SKM-1 treated with dmso at 0.1 percent for 144 hours (cell line): Measurements from ENCODE around the gene KRT80.

Experiments used
- DNase-seq: peaks from one replicate; lab custom pipeline; 2025; ENCODE audit not compliant: unreplicated experiment; lab: John Stamatoyannopoulos, UW

The KRT80 gene

DNA sequence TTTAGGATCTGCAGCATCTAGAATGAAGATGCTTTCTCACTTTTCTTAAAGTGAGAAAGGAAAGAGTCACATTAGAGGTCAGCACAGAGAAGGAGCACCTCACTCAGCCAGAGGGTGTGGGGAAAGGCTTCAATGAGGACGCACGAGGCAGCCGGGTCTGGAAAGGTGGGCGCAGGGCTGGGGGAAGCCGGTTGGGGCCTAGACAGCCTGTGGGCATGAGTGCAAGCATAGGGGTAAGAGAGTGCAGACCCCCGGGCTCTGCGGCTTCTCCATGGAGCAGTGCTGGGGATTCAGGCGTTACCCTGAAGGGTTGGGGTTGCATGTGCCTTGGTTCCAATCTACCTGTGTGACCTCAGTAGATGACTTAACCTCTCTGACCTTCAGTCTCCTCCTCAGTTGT is 49.9 kb downstream of the KRT80 start:
- no peak for DNase-seq

DNA sequence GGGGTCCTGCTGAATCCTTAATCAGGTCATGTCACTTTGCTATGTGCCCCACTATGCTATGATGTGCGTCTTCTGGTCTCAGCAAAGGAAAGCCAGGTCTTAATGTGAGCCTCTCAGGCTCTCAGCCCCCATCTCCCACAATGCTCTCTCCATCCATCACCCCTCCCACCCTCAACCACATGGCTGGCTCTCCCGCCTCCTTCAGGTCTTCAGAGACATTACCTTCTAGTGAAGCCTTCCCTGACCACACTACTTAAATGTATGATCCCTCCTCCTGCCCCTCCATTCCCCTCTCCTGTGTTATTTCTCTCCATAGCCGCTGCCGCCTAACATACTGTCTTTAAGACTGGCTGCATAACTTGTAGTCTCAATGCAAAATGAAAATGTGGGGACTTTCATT is 50.5 kb downstream of the KRT80 start:
- DNase-seq: no peak

DNA sequence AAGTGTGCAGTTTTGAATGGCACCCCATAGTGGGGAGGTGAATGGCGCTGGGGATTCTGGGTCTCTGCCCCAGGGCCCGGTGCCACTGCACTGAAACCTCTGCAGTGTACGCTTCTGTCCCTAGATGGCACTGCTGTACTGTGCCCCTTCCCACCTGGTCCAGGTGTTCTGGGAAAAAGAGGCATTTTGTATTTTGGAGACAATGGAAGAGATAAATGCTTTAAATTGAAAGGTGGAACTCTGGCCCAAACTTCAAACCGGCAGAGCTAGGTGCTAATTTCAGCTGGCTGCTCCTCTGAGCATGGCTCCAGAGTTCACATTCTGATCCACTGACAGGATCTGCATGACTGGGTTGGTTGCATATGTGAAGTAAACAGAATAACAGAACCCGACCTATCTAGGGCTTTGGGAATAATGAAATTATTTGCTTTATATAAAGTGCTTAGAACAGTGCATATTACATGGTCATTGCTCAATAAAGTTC is 52.2 kb downstream of the KRT80 start:
- DNase-seq: no peak

DNA sequence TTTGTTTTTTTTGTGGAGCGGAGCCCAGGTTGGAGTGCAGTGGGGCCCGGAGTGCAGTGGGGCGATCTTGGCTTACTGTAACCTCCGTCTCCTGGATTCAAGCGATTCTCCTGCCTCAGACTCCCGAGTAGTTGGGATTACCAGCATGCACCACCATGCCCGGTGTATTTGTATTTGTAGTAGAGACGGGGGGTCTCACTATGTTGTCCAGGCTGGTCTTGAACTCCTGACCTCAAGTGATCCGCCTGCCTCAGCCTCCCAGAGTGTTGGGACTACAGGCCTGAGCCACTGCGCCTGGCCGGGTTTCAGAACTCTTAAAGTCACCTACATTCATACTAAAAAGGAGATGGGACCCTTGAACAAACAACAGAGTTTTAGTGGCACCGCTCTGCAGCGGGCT is 52.7 kb downstream of the KRT80 start:
- DNase-seq: no peak

DNA sequence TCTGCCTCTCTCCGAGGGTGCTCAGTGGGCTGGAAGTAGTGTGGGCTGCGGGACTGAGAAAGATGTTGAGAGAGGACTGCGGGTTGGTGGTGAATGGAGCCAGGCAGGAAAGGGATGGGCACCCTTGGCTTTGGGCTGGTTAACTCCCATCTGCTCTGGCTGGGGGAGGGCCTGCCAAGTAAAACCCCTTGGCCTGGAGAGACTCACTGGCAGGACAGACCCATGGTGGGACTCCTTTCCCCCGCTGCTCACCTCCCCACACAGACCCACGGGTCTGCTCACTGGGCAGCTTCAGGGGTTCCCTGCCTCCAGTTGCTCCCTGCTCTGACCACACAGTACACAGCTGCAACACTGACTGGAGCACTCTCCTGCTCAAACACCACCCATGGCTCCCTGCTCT is 54.1 kb downstream of the KRT80 start:
- no peak for DNase-seq

DNA sequence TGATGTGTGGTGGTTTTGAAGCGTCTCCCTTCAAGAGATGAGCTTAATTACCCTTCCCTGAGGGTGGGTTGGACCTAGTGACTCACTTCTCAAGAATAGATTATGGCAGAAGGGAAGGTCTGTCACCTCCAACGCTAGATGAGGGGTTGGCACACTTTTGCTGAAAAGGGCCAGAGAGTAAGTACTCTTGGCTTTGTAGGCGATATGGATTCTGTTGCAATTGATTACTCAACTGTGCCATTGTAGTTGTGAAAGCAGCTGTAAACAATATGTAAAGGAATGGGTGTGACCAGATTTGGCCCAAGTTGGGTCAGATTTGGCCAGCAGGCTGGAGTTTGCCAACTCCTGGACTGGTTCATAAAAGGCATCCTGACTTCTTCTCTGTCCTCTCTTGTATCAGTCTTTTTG is 59.1 kb downstream of the KRT80 start:
- DNase-seq: no peak

DNA sequence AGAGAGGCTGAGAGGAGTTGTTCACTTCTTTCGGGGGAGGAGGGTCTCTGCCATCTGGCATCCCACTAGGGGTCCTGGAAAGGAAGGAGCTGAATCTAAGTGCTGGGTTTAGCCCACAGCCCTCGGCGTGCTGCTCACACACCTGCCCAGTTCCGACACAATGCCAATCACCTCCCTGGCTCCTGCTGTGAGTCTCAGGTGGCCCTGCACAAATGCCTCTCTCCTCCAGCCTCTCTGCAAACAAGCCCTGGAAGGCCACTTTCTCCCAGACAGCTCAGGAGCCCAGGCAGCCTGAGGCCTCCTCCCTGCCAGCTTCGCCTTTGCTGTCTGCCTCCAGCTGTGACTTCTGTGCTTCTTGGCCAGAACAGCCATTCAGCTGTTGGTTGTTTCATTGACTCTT is 61.1 kb downstream of the KRT80 start:
- no peak for DNase-seq

DNA sequence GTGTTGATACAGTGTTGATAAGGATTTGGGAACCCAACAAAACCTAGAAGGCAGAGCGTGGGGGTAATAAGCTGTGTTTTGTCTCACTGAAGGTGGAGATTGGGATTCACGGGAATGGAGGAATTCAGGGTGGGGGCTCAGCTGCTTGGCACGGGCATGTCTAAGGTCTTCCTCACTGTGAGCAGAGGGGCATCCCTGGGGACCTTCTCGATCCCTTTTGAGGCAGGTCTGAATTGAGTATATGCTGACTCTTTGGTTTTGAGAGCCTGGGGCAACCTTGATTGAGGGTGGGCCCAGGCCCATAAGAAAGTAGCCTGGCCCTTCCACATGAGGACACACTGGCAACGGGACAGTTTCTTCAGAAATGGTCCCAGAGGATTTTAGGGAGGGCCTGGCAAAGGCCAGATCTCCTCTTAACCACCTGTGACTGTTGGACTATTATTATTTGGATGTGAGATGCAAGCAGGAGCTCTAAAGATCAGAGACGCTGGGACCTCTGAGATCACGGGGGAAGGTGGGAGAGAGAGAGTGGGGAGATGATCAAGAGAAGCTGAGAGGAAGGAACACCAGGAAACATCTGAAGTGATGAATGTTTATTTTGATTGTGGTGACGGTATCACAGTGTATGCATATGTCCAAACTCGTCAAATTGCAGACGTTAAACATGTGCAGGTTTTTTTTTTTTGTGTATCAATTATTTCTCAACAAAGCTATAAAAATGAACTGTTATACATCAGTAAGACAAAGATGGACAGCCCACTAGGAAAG is 63.9 kb downstream of the KRT80 start:
- no peak for DNase-seq

DNA sequence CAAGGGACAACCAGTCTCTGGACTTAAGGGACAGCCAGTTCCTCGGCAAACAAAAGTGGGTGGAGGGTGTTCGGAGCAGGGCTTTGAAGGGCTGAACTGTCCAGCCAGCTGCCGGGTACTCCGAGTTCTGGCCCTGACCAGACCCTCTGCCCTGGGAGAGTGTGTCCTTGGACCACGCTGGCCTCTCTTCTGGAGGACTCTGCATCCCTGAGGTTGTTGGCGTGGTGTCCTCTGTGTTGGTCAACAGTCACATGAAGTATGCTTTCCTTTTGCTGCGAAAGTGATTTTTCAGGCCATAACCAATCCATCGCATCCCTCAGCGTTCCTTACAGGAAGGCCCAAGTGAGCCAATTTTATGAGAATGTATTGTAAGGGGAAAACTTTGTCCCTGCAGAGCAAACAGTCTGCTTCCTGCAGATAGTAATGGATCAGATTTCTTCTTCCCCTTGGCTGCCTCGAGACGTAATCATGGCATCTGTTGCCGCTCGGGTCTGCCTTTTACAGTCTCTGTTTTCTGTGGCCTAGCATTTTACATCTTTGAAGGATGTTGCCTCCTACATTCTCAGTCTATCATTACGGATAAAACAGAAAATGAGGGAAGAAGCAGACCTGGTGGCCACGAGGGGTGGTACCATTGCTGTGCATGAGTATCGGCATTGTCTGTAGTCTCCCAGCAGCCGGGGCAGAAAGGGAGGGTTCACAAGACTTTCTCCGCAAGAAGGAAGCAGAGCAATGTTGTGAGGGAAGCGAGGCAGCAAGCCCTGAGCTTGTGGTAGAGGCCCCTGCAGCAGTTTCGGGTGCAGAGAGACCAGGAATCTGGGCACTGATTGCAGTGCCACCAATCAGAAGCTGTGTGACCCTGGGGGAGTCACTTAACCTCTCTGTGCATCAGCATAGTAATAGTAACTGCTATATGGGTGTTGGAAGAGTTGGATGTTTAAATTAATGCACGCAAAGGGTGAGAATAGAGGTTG is 64.9 kb downstream of the KRT80 start:
- DNase-seq: no peak

DNA sequence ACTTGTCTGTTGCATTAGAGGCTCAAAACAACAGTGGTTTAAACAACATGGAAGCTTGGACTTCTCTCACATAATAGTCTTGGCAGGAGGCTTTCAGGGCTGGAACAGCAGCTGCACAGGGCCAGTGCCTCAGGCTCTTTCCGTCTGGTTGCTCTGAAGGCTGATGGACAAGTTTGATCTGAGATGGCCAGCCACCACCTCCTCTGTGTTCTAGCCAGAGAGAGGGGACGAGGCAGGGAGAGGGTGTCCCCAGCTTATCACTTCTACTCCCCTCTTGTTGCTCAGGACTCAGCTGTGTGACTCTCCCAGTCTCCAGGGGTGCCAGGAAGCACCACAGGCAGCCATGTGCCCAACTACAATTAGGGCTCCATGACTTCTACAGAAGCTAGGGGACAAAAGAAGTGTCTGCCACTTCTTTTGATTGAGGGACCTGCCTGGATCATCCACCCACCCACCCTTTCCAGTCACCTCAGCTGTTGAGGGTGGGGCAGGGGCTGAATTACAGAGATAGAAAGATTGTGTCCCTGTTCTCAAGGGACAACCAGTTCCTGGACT is 65.7 kb downstream of the KRT80 start:
- no peak for DNase-seq

DNA sequence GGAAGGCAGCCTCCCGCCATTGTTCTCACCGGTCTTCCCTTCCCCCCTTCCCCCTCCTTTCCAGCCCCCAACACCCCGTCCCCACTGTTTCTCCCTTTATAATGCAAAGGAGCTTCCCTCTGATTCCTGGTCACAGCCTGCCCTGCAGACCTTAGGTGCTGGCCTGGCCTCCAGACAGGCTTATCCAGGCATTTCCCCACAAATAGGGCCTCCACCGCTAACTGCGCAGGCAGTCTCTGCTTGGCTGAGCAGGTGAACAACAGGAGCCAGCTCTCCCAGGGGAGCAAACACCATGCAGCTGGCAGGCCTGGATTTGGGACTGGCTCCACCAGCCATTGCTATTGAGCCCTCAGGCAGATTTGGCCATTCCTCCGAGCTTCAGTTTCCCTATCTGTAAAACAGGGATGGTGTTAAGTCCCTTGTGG is 66.3 kb downstream of the KRT80 start:
- no peak for DNase-seq

DNA sequence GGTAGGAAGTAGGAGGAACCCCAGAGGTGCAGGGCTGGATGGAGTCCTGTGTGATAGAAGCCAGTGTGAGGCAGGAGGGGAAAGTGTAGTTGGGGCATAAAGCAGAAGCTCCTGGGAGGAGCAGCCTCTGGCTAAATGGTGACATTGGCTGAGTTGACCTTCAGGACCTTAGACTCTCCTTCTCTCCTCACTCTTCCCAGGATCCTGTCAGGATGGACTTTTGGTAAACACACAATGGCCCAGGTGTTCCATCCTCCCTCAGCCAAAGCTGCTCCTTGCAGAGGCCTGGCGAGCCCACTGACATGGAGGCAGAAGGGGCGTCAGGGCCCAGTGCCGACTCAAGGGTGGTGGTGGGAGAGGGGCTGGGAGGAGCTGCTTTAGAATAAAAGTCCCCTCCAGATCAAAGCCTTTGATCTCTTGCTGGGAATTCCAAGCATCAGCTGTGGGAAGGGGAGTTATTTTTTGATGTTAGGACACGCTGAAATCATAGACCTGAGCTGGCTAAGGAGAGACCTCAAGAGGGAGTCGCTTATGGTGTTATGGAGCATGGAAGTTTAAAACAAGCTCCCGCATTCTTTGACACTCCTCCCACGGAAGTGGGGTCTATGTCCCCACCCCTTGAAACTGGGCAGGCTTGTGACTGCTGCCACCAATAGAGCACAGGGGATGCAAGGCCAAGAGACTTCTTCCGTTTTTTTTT is 68.2 kb downstream of the KRT80 start:
- no peak for DNase-seq

DNA sequence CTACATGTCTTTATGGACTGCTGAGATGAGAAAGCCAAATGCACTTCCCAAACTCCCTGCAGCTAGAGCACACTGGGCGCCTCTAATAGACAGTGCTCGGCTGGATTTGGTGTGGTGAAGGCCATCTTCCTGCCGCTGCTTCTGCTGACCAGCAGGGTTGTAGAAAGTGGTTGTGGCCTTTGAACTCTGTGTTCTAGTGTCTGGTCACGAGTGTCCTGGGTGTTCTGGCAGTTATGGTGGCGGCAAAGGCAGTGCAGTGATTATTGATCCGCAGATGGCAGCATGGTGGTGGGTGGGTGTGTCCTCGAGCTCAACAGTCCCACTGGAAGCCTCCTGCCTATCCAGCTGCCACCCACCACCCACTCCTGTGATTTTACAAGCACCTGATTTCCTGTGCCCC is 68.9 kb downstream of the KRT80 start:
- no peak for DNase-seq

DNA sequence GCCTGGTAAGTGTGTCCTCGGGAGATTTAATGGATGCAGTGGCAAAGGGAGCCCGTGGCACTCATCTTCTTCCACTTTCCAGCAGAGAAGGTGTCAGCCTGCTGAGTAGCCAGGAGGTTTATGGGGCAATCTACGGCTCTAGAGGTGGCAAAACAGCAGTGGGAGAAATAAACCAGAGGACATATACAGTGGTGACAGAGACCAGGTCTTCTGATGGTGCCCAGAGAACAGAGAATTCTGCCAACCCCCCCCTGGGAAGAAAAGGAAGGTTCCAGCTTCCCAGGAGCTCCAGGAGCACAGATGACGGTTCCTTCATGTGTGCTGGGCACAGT is 69.3 kb downstream of the KRT80 start:
- DNase-seq: no peak

DNA sequence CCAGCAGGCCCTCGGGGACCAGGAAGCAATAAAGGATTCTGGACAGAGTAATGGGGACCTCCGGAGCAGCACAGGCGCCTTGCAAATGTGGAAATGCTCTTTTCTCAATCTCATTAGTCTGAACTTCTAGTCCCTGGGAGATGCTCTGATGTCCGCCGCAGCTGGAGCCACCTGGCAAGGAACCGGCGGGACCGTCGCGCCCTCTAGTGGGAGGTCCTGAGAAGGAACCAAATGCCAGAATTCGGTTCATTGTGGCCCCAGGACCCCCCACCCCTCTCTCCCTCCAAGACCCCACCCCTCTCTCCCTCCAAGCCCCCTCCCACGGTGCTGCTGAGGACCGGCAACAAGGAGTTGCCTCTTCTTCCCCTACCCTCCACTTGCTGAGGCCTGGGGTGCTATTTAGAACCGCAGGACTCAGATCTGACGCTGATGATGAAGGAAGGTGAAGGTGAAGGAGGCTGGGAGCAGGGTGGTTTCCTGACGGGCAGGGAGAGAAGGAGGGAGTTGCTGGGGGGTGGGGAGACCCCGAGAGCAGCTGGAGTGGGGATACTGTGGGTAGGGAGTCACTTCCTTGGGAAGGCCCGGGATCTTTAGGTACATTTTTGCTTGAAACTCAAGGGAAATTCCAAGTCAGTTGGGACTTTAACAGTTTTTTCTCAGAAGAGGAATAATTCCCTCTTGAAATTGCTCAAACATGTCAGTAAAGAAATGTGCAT is 69.8 kb downstream of the KRT80 start:
- peak; percentile 17 for DNase-seq

DNA sequence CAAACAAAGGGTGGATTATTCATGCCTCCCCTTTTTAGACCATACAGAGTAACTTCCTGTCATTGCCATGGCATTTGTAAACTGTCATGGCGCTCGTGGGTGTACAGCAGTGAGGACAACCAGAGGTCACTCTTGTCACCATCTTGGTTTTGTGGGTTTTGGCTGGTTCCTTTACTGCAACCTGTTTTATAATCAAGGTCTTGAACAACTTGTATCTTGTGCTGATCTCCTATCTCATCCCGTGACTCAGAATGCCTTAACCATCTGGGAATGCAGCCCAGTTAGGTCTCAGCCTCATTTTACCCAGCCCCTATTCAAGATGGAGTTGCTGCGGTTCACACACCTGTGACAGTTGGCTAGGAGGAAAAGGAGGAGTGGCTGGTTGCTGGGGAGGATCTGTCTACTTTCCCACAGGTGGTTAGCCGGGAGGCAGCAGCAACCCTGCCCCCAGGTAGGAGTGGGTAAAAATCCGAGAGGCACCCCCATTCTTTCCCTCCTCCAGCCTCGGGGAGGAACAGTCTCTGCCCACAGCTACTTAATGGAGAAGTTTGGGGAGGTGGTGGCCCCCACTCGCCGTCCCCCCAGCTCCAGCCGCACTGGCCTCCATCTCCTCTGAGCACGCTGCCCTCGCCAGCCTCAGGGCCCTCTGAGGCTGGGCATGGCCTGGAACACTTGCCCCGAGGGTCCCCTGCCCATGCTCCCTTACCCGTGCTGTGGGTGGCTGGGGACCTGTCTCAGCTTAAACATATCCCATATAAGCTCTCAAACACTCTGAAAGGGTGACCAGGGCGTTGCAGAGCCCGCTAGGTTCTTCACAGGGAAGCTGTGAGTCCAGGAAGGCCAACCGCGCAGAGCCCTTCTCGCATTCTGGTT is 70.6 kb downstream of the KRT80 start:
- DNase-seq: no peak

DNA sequence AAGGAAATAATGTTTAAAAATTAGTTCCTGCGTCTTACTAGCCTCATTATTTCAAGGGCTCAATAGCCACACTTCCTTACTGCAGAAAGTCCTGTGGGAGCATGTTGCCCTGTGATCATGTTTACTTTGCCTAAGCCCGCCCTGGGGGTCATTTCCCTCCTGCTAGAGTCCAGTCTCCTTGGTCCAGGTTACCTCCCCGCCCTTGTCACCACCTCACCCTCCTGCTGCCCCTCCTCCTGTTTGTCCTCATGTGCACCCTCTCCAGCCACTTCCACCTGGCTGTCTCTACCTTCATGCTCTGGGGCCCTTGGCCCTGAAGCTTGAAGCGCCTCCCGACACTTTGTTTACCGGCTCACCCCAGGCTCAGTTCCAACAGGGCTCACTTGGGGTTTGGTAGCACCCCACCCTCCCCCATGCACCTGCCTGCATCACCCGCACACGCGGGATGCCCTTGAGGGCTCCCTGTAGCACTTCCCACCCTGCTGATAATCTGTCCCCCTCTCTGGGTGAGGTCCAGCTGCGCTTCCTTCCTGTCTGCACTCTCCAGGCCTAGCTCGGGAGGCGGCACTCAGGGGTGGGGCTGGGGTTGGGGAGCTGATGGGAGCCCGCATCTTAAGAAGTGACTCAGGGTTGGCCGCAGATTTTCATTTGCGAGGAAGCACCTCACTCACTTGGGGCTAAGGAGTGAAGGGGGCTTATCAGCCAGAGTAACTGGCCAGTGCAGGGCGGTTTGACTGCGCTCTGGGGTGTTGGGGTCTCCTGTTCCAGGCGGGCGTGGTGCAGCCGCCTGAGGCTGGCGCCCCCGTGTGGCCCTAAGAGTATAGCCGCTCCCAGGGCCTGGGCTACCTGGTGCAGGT is 72.2 kb downstream of the KRT80 start:
- peak; percentile 1 for DNase-seq
